Stimulated activated CD4-positive, alpha-beta T cell treated with anti-CD3 and anti-CD28 coated beads, Interleukin-1b, Interleukin-23, amount 100 ng/mL, for 24 hours (primary cell): ENCODE measurements around the gene CSPG4.
"Not testable (repeated sequence)": the region's sequence is repeated elsewhere in the genome, so short reads cannot be mapped to it uniquely, and the experiment has no call there.

Experiments
- DNase-seq, 4 experiments: peaks; one replicate each; pipeline ENCODE4 v3.0.0-alpha.2; 2020; ENCODE audit warnings: low read depth in 4 of 4, low spot score in 1 of 4

Gene CSPG4

GRCh38 chr15:75738647-75739325 is 26.1 kb upstream of the CSPG4 start:
- peak; percentile 76 to 90 (median 82) for DNase-seq

- no peak for DNase-seq
Measured at GRCh38 chr15:75738014-75738646, 25.5 kb upstream of the CSPG4 start.

- not testable (repeated sequence) for DNase-seq
Measured at GRCh38 chr15:75737116-75738013, 24.7 kb upstream of the CSPG4 start.

GRCh38 chr15:75736256-75736655 is 23.6 kb upstream of the CSPG4 start:
- no peak for DNase-seq

- not testable (repeated sequence) for DNase-seq
Measured at GRCh38 chr15:75734861-75735760, 22.5 kb upstream of the CSPG4 start.

- no peak for DNase-seq
Measured at GRCh38 chr15:75733761-75734651, 21.4 kb upstream of the CSPG4 start.

GRCh38 chr15:75732809-75733451 is 20.3 kb upstream of the CSPG4 start:
- DNase-seq = peak in 2 of 4 experiments; percentile 12 to 25

- no peak for DNase-seq
Measured at GRCh38 chr15:75732177-75732808, 19.6 kb upstream of the CSPG4 start.

- no peak for DNase-seq
Measured at GRCh38 chr15:75731248-75732151, 18.9 kb upstream of the CSPG4 start.

GRCh38 chr15:75730376-75731247 is 18.0 kb upstream of the CSPG4 start:
- not testable (repeated sequence) for DNase-seq

- no peak for DNase-seq
Measured at GRCh38 chr15:75729326-75730069, 16.9 kb upstream of the CSPG4 start.

GRCh38 chr15:75727851-75728715 is 15.4 kb upstream of the CSPG4 start:
- peak; percentile 48 to 60 (median 54) for DNase-seq

GRCh38 chr15:75727031-75727531 is 14.4 kb upstream of the CSPG4 start:
- no peak for DNase-seq

GRCh38 chr15:75725719-75726607 is 13.3 kb upstream of the CSPG4 start:
- no peak for DNase-seq
